Natural killer cell treated with Interleukin-12 subunit alpha and Interleukin-12 subunit beta and Interleukin-15 and Interleukin-18, amount 100 ng/mL, for 72 hours (primary cell): ENCODE results near the gene PRDM16. TPM values are rescaled to one million over a fixed set of nuclear protein-coding genes. Genes with fewer than 3 reads are reported as not detected.

ENCODE experiments used
- ATAC-seq, 2 donors: fragments of 150-1000 bp; cut with Tn5 transposase in 1 of 2; sonication (Bioruptor Pico), chemical (Tn5 transposase) in 1 of 2; 2 replicates each; pipeline ENCODE4 v1.10.0; 2021
- DNase-seq: peaks from one replicate; pipeline ENCODE4 v3.0.0; 2022; ENCODE audit warnings: low spot score
- H3K27ac Mint-ChIP-seq, 2 donors: 1 replicate in 1 of 2; 2 replicates in 1 of 2; pipeline ENCODE4 v1.8.0; 2022; ENCODE audit warnings: mixed read lengths in 2 of 2, mild to moderate bottlenecking in 1 of 2, moderate library complexity in 1 of 2
- H3K27me3 Mint-ChIP-seq, 2 donors: 1 replicate in 1 of 2; 2 replicates in 1 of 2; pipeline ENCODE4 v1.8.0; 2022; ENCODE audit warnings: mixed read lengths in 2 of 2
- H3K36me3 Mint-ChIP-seq: one replicate; pipeline ENCODE4 v1.8.0; 2022; ENCODE audit warnings: mixed read lengths
- H3K4me1 Mint-ChIP-seq, 2 donors: 1 replicate in 1 of 2; 2 replicates in 1 of 2; pipeline ENCODE4 v1.8.0; 2022; ENCODE audit warnings: low read depth in 2 of 2, mixed read lengths in 2 of 2, mild to moderate bottlenecking in 1 of 2
- H3K4me3 Mint-ChIP-seq: one replicate; pipeline ENCODE4 v1.8.0; 2022; ENCODE audit warnings: mixed read lengths
- H3K9me3 Mint-ChIP-seq: 2 replicates; pipeline ENCODE4 v1.8.0; 2022; ENCODE audit warnings: mixed read lengths
- total RNA-seq, 2 donors: library from RNA; stranded (reverse); gene quantifications; one replicate each; pipeline ENCODE4 v1.2.3, GENCODE V29; 2022

Gene PRDM16
- total RNA-seq, 2 donors from 2014 or later = not detected

DNA sequence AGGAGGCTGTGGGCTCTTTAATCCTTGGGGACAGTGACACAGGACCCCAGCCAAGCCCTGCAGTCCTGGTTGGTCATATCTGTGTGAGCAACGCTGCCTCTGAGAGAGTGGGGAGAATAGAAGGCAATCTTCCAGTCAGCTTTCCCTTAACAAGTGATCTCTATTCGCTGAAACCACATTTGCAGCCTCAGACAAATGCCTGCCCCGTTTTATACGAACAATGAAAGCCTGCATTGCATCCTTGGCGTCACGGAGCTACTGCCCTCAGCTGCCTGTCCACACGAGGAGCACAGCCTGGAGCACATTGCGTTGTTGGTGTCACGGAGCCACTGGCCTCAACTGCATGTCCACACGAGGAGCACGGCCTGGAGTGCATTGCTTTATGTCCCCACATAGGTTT is 235.2 kb downstream of the PRDM16 start:
- Mint-ChIP-seq H3K4me3 (no peak overlapping the region), H3K36me3 (no peaks in the 10 kb centered on the region), H3K27me3 (peaks cover 0 to 6% of the 10 kb centered on the region in 2 donors), H3K9me3 (no peaks in the 10 kb centered on the region), H3K27ac (no peak overlapping the region), H3K4me1 (no peaks in the 10 kb centered on the region)
- ATAC-seq (no peak), DNase-seq (no peak)

- no peaks in the 10 kb centered on the region for H3K4me1 Mint-ChIP-seq
- no peak overlapping the region for H3K27ac Mint-ChIP-seq
- H3K36me3 Mint-ChIP-seq = no peaks in the 10 kb centered on the region
- no peak for ATAC-seq
- no peaks in the 10 kb centered on the region for H3K9me3 Mint-ChIP-seq
- DNase-seq = no peak
- no peak overlapping the region for H3K4me3 Mint-ChIP-seq
- peaks cover 0 to 6% of the 10 kb centered on the region in 2 donors for H3K27me3 Mint-ChIP-seq
Observed at GRCh38 chr1:3304692-3305091, 235.7 kb downstream of the PRDM16 start.

DNA sequence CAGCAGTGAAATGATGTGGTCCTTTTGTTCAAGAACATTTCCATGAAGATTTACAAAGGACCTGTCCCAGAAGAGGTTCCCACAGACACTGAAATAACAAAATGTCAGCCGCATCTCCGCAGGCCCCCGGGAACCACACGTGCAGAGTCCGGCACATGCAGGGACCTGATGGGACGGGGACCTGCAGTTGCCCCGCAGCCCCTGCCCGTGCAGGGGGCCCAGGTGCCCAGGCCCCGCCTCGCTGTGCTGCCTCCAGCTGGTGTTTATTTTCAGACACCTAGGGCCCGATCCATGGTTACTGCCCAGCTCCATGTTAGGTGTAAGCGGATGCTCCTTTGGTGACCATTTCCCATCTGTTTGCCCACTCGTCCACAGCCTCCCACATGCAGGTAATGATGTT is 236.2 kb downstream of the PRDM16 start:
- no peak for ATAC-seq
- Mint-ChIP-seq H3K36me3 (no peaks in the 10 kb centered on the region), H3K4me1 (no peaks in the 10 kb centered on the region), H3K9me3 (no peaks in the 10 kb centered on the region), H3K27me3 (peaks cover 0 to 6% of the 10 kb centered on the region in 2 donors), H3K4me3 (no peak overlapping the region), H3K27ac (no peak overlapping the region)
- no peak for DNase-seq

DNA sequence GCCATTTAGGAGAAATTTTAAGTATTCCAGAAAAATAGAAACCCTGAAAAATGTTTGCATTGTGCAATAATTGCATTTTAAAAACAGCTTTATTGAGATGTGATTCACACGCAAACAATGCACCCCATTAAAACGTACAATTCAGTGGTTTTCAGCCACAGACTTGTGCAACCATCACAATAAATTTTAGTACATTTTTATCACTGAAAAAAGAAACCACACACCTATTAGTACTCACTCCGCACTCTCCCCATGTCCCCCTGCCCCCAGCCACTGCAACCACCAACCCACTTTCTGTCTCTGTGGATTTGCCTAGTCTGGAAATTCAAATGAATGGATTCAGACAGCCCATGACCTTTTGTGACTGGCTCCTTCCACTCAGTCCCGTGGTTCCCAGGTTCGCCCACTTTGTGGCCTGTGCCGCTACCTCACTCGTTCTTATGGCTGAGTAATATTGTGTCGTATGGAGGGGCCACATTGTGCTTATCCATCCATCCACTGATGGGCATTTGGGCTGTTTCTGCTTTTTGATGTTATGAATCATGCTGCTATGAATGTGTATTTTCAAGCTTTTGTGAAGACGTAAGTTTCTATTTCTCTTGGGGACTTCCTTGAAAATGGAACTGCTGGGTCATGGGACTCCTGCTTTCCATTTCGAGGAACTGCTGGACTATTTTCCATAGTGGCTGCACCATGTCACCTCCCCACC is 237.7 kb downstream of the PRDM16 start:
- H3K36me3 Mint-ChIP-seq = no peaks in the 10 kb centered on the region
- H3K27me3 Mint-ChIP-seq = peaks cover 6% of the 10 kb centered on the region in 2 donors
- H3K4me1 Mint-ChIP-seq = no peaks in the 10 kb centered on the region
- no peaks in the 10 kb centered on the region for H3K9me3 Mint-ChIP-seq
- no peak for DNase-seq
- no peak for ATAC-seq
- H3K27ac Mint-ChIP-seq = no peak overlapping the region
- no peak overlapping the region for H3K4me3 Mint-ChIP-seq

GRCh38 chr1:3307359-3307758 is 238.4 kb downstream of the PRDM16 start:
- Mint-ChIP-seq H3K9me3 (no peaks in the 10 kb centered on the region), H3K4me1 (no peaks in the 10 kb centered on the region), H3K27me3 (peaks cover 6% of the 10 kb centered on the region in 2 donors), H3K4me3 (no peak overlapping the region), H3K36me3 (no peaks in the 10 kb centered on the region), H3K27ac (no peak overlapping the region)
- DNase-seq (no peak), ATAC-seq (no peak)

GRCh38 chr1:3308053-3308452 is 239.1 kb downstream of the PRDM16 start:
- DNase-seq = no peak
- Mint-ChIP-seq H3K27me3 (peaks cover 6% of the 10 kb centered on the region in 2 donors), H3K9me3 (no peaks in the 10 kb centered on the region), H3K4me3 (no peak overlapping the region), H3K27ac (no peak overlapping the region), H3K36me3 (no peaks in the 10 kb centered on the region), H3K4me1 (peaks cover 4 to 5% of the 10 kb centered on the region in 2 donors)
- no peak for ATAC-seq

- Mint-ChIP-seq H3K9me3 (no peaks in the 10 kb centered on the region), H3K4me3 (no peak overlapping the region), H3K27me3 (peaks cover 9 to 12% of the 10 kb centered on the region in 2 donors), H3K36me3 (no peaks in the 10 kb centered on the region), H3K27ac (no peak overlapping the region), H3K4me1 (peaks cover 6 to 11% of the 10 kb centered on the region in 2 donors)
- ATAC-seq (no peak), DNase-seq (no peak)
Observed at GRCh38 chr1:3310718-3311400, 241.9 kb downstream of the PRDM16 start.

GRCh38 chr1:3311711-3312110 is 242.7 kb downstream of the PRDM16 start:
- Mint-ChIP-seq H3K4me1 (peaks cover 12 to 16% of the 10 kb centered on the region in 2 donors), H3K9me3 (peaks cover 5% of the 10 kb centered on the region), H3K27me3 (peaks cover 7 to 9% of the 10 kb centered on the region in 2 donors), H3K4me3 (no peak overlapping the region), H3K27ac (no peak overlapping the region), H3K36me3 (peaks cover 5% of the 10 kb centered on the region)
- ATAC-seq = no peak
- no peak for DNase-seq

GRCh38 chr1:3312310-3312897 is 243.4 kb downstream of the PRDM16 start:
- no peak for ATAC-seq
- H3K27ac Mint-ChIP-seq = no peak overlapping the region
- H3K27me3 Mint-ChIP-seq = peaks cover 7 to 9% of the 10 kb centered on the region in 2 donors
- H3K4me3 Mint-ChIP-seq = no peak overlapping the region
- H3K4me1 Mint-ChIP-seq = peaks cover 14 to 21% of the 10 kb centered on the region in 2 donors
- DNase-seq = no peak
- H3K9me3 Mint-ChIP-seq = peaks cover 7% of the 10 kb centered on the region
- peaks cover 7% of the 10 kb centered on the region for H3K36me3 Mint-ChIP-seq

DNA sequence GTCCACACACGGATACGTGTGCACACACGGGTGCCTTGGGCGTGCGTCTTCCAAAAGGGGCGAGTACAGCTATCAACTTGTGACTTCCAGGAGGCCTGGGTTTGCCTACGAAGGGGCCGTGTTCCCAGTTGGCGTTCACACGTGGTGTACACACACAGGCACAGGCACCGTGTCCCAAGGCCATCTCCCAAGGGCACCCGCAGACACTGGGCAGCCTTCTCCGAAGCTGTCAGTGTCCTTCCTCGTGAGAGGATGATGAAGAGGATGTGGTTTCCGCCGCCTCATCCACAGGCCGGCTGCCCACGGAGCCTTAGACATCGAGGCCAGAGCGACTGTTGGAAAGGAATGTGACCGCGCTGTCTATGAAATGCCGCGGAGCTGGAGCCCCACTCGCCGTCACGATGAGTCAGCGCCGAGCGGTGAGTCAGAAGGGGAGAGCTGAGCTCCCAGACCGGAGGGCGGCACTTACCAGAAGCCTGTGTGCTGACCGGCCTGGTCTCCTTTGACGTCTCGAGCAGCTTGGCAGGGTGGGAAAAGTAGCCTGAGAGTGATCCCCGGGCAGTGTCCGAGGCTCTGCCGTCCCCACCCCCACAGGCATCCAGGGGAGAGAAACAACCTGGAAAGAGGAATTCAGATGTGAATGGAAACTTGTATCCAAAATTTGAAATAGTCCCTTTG is 244.0 kb downstream of the PRDM16 start:
- peak; percentile 86 to 87 for ATAC-seq
- H3K27ac Mint-ChIP-seq = no peak overlapping the region
- peaks cover 7 to 9% of the 10 kb centered on the region in 2 donors for H3K27me3 Mint-ChIP-seq
- peaks cover 7% of the 10 kb centered on the region for H3K9me3 Mint-ChIP-seq
- peaks cover 7% of the 10 kb centered on the region for H3K36me3 Mint-ChIP-seq
- no peak overlapping the region for H3K4me3 Mint-ChIP-seq
- peaks cover 14 to 21% of the 10 kb centered on the region in 2 donors for H3K4me1 Mint-ChIP-seq
- peak; percentile 75 for DNase-seq

DNA sequence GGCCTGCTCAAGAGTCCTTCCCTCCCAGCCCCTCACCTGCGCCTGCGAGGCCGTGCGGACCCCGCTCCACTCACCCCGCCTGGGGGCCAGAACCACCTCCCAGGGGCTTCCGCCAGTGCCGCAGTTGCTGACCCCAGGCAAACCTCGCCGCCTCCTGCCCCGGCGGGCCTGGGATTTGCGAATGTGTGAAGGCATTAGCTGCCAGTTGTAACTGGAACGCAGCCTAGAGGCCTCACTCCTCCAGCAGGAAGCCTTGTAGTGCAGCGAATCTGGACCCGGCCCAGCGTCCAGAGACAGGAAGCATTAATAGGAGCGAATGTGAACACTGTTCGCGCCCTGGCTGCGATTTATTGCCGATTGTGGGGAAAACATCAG is 244.6 kb downstream of the PRDM16 start:
- no peak overlapping the region for H3K4me3 Mint-ChIP-seq

DNA sequence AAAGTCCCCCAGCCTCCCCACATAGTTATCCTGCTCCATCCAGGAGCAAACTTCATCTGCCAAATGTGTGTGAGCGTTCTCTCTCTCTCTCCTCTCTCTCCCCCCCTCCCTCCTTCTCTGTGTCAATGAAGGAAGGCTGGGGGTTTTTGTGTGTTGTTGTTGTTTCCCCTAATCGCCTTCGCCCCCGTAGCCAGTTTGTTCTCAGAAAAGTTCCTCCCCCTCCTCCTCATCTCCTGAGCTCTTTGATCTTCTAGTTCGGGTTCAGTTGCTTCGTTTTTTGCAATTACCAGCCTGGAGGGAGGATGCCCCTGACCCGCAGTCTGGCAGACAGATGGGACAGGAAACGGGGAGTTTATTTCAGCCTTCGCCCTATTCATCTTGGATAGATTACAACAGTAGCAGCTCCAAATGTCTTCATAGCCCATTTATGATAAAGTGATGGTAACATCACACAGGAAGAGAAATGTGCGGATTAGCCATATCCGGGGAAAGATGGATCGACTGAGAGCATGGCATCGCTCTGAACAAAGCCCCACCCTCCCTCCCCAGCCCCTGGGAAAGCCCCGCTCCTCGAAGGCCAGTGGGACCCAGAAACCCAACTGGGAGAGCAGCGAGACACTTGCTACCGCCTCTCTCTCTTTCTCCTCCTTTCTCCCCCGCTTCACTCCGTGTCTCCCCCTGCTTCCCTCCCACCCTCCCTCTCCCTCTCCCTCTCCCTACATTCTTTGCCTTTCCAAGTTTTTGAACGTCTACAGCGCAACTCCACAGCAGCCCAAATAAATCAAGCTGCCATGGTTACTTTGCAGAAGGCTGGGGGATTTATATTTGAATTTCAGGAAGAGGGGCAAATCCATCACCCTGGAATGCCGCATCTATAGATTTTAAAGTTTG is 245.7 kb downstream of the PRDM16 start:
- Mint-ChIP-seq H3K36me3 (peaks cover 11% of the 10 kb centered on the region), H3K9me3 (peaks cover 7% of the 10 kb centered on the region), H3K4me1 (peaks cover 14 to 21% of the 10 kb centered on the region in 2 donors), H3K27me3 (peaks cover 7 to 9% of the 10 kb centered on the region in 2 donors), H3K27ac (peak overlapping the region in 1 of 2 donors; percentile 70), H3K4me3 (no peak overlapping the region)
- ATAC-seq (no peak), DNase-seq (no peak)

More for the DNA sequence above, 244.6 kb downstream of the PRDM16 start:
- Mint-ChIP-seq H3K9me3 (peaks cover 7% of the 10 kb centered on the region), H3K36me3 (peaks cover 11% of the 10 kb centered on the region), H3K27ac (no peak overlapping the region), H3K4me1 (peaks cover 14 to 21% of the 10 kb centered on the region in 2 donors), H3K27me3 (peaks cover 7 to 9% of the 10 kb centered on the region in 2 donors)
- no peak for DNase-seq
- ATAC-seq = no peak
